Stimulated activated CD4-positive, alpha-beta T cell treated with anti-CD3 and anti-CD28 coated beads, Interleukin-12 subunit alpha, Interleukin-12 subunit beta, amount 100 ng/mL, for 24 hours (primary cell): Measurements from ENCODE around the gene PSMB3.
A peak's percentile ranks its signal among the peaks of the same experiment; 100 is the strongest.
"Not testable (repeated sequence)": the region's sequence is repeated elsewhere in the genome, so short reads cannot be mapped to it uniquely, and the experiment has no call there.

Experiments used
- DNase-seq, 2 experiments: peaks; one replicate each; pipeline ENCODE4 v3.0.0-alpha.2; 2020; ENCODE audit warnings: low read depth in 2 of 2

PSMB3 gene

DNA sequence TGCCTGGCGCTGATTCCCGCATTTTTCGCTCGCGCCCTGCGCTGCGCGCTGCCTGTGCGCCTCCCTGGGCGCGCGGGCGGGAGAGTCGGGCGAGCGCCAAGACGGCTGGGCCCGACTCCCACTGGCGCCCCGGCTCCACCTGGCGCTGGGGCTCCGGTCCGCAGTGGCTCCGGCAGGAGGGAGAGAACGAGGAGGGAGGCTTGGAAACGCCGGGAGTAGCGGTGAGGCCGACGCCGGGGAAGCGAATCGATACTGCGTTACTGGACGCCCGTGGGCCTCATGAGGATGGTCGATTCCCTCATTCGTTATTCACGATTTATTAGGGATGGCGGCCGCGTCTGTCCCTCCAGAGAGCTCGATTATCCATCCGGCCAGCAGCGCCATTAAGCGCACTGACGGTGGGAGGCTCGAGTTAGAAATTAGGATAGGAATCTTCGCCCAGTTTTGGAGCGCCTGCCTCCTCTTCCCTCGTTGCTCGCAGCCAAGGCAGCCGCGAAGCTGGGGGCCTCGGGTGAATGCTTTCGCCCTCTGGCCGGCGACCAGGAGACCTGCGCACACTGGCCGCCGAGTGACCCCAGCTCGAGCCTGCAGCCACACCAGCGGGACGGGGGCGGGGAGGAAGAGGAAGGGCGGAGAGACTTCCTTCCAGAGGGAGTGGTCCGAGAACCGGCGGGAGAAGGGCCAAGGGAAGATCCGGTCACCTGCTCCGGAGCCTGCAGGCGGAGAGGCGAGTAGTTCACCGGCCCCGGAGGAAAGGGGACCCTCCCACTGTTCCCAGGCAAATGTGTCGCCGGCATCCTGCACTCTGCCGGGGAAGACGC, 3.1 kb upstream of the PSMB3 start:
- no peak for DNase-seq

DNA sequence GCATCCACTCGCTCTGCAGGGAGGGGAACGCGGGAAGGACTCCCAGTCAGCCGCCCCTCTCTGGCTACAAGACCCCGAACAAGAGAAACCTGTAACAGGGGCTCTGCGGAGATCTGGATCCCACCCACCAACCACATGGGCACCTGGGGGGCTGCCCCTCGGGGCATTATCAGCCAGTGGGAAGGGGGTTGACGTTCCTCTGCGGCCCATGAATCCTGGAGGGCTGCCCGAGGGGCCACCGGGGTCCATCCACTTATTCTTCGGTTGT, 2.6 kb upstream of the PSMB3 start:
- no peak for DNase-seq

DNA sequence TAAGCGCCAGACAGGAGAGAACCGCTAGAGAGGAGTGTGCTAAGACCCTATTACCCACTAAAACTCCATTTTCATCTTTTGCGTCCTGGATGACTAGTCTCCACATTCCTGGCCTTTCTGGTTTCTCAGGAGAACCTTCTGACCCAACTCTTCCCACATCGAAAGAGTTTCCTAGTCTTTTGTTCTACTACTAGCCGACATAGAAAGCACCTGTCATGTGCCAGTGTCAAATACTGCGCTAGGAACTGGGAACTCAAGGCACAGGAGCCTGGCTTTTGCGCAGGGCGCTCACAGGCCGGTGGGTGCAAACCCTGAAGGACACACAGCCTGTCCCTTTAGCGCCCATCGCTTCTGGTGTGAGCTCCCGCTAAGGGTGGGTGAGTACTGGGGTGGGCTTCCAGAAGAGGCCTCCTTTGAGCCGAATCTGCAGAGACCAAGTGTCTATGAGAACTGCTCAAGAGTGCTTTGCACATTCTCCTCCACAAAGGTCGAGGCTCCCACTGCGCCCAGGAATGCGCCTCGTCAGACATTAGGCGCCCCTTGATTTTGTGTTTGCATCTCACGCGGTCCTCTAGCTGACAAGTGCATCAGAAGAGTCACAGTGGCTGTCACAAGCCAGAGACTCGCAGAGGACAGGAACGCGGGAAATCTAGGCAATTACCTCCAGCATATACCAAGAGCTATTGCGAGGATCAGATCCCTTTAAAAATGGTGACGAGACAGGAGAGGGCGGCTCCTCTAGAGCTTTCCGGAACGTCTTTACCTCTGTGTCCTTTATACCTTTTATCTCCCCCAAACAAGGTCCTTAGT, 2.0 kb upstream of the PSMB3 start:
- no peak for DNase-seq

DNA sequence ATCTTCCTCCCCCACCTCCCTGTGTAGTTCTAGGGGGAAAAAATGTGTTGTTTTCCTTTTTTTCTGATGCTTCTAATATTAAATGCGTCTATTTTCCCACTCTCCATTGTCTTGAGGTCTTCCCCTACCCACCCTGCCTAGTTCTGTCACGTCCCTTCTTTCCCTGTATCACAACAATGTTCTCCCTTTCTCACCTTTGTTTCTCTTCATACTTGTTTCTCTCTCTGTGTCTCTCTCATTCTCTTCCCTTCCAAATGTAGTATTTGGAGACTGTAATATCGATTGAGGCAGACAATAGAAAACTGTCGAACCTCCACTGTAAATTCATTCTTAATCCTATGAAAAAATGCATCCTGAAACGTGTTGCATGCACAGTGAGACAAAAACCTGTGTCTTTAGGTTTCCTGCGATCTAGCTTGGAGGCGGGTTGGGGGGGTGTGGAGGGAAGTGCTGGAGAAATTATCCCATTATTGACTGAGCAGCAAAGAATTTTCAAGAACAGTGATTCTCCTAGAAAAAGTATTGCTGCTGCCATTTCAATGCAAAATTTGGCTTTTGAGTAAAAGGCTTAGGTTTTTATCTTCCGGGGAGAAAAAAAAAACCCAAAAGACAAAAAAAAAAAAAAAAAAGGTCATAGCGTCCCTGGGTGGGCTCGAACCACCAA, 1.3 kb upstream of the PSMB3 start:
- no peak for DNase-seq

DNA sequence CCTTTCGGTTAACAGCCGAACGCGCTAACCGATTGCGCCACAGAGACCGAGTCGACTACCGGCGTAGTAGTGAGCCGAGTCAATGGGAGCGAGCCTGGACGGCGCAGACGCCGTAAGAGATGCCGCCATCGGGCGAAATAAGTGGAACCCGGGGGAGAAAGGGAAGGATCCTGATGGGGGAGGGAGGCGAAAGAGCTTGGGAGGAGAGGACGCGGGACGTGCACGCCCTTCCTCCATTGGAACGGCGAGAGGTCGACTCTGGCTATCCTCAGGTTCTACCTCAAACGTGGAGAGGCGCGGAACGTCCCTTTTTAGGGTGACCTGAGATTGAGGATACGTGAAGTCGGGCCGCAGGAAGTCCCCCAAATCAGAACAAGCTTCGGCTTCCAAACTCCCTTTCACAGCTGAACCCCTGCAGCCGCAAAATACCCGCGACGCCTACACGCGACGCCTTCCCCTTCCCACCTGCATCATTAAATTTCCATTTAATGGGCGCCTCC, 683 bp upstream of the PSMB3 start:
- DNase-seq = peak; percentile 77 to 82

DNA sequence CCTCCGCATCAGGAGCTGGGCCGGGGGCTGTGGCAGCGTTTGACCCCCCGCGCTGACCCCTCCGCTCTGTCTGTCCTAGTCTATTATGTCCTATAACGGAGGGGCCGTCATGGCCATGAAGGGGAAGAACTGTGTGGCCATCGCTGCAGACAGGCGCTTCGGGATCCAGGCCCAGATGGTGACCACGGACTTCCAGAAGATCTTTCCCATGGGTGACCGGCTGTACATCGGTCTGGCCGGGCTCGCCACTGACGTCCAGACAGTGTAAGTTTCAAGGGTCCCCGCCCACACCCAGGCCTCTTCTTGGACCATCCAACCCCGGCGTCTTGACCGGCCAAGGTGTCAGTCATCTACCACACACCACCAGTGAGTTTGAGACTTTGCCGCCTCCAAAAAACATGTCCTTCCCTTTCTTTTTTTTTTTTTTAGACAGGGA, 548 bp downstream of the PSMB3 start:
- DNase-seq = no peak

DNA sequence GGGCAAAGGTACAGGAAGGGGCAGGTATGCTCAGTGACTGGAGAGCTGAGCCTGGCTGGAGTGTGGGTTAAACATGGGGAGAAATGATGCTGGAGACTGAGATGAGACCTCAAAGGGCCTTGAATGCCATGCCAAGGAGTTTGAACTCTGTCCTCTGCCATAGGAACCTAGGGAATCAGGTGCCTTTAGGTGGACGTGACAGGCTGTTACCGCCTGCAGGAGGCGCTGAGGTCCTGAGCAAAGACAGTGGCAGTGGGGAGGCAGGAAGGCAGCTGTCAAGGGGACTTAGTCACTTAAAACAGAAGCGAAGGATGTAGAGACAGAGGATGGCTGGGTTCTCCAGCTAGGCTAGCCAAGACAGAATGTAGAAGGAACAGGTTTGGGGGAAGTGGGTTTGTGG, 9.1 kb downstream of the PSMB3 start:
- no peak for DNase-seq

DNA sequence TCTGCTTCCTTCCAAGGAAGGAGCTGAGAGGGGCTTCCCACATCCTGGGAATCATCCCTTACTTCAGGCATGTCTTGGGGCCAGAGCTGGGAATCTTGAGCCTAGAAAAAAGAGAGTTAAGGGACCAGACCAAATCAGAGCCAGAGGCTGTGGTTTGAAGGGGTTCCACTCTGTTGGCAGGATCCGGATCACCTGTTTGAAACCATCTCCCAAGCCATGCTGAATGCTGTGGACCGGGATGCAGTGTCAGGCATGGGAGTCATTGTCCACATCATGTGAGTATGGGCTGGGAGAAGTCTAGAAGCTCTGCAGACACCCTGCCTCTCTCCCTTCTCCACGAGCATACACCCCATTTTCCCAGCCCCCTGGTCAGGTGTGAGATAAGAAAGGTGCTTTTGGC, 9.7 kb downstream of the PSMB3 start:
- DNase-seq = no peak

DNA sequence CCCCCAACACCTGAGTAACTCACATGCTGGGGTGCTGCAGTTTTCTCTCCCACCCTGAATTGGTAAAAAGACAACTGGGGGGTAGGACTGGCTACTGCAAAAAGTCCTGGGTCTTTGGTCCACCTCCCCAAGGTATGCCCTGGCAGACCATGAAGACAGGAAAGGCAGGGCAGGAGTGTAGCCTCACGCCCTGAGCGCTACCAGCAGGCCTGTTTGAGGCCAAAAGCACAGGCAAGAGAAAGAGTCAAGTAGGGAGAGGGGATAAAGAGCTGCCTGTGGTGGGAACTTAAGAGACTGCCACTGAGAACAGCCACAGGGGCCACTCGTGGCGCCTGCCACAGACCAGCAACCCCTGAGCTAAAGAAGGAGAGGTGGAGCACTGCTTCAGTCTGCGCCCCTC, 13.8 kb downstream of the PSMB3 start:
- DNase-seq = no peak

DNA sequence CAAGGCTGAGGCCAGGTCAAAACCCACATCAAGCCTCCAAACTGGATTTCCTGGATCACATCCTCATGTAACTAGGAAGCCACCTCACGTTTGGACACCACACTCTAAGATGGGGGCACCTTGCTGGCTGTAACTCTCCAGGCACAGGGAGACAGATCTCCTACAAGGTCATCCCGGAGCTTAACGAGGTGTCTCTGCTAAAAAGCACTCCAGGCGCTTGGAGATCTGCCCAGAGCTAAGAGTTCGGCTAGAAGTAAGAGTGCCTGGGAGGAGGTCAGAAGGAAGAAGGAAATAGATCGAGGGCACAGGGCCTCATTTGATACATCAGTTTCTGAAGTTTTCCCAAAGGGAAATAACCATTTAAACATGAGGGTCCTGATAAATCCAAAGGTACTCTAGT, 15.9 kb downstream of the PSMB3 start:
- DNase-seq = no peak

DNA sequence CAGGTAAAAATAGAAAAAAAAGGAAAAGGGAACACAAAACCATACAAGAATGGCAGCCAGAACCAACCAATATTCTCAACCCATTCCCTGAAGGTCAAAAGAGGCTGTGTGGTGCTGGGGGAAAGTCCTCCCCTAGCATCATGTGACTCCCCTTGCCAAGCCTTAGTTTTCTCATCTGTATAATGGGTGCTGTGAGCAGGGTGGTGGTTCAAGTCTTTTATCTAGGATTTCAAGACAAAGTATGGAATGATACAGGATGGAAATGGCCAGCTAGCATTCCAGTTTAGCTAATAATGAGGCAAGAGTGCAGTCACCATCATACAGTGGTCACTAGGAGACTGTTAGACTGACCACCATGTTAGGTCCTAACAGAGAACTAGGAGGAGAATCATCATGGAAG, 20.7 kb downstream of the PSMB3 start:
- DNase-seq = no peak

DNA sequence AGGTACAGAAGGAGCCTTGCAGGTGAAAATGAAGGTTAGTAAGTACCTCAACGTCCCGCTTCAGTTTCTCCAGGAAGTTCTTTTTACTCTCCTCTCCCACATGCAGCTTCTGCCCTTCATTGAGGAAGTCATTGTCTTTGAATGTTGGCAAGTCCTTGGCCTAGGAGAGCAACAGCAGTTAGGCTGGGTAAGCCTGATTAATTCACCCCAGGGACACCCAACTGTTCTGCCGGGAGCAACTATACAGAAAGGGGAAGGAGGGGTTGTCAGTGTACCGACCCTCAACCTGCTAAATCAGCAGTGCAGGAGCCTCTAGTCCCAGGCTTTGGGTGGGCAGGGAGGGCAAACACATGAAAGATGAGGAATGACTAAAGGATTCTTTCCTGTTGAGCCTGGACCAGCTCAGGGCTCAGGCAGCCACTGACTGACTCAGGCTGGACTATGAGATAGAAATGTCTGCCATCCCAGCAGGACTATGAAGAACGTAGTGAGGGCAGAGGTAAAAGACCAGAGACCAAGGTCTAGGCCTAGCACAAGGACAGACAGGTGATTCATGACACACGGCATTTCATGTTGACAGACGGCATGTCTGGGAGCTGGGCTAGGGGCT, 25.2 kb downstream of the PSMB3 start:
- DNase-seq = no peak

DNA sequence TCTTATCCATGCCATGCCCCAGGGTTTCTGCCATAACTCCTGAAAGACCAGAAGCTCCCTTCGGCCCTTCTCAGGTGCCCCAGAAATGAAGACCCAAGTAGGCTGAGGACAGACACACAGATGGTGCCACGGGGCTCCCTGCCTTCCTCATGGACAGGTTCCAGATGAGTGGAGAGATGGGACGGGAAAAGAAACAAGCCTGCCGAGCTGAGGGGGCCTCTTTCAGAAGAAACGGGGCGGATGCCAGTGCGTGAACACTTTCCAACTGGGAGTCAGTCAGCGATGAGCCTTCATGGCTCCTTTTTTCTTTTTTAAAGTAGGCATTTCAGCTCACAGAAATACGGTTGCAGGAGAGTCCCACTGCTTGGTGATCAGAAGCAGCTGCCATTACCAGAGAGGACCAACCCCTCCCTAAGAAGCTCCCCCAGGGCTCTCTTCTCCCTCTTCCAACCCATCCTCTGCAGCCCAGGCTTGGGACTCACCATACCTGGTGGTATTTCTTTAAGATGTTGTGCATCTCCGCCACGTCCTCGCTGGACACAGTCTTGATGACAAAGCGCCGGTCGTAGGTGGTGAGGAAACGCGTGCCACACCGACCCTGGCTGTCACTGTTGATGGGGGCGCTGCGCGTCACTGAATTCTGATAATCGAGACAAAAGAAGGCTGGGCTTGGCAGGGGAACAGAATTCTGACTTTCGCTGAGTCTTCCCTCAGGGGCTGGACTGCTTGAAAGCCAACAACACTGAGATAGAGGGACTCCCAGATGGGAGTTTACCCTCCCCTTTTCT, 27.6 kb downstream of the PSMB3 start:
- no peak for DNase-seq

DNA sequence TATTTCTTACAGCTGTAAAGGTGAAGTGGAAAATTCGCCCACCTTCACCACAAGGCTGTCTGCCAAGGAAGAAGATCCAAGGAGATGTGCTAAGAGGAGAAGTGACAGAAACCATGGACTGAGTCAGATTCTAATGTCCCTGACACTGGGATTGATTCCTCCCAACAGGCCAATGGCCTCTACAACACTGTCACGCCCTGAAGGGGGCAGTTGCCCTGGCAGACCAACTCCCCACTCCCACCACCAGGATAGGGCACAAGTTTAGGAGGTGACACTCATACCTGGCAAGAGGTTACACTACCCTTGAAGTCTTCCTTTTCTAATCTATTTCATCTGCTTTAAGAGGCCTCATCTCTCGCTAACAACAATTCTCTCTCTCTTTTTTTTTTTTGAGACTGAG, 30.7 kb downstream of the PSMB3 start:
- DNase-seq = no peak

DNA sequence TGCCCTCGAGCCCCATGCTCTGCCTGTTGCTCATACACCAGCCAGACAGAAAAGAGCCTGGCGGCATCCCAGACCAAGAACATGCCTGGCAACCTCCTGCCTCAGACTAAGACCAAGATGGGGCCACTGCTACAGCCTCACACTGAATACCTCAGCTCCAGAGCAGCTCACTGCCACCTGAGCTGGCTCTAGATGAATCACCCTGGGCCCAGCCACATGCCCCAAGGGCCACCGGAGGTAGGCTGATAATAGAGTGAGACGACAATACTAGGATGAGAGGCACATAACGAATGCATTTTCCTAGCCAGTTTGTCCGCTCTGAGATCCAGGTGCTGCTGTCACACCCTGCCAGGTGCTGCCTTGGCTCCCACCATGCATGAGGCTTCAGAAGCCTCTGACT, 33.8 kb downstream of the PSMB3 start:
- no peak for DNase-seq

DNA sequence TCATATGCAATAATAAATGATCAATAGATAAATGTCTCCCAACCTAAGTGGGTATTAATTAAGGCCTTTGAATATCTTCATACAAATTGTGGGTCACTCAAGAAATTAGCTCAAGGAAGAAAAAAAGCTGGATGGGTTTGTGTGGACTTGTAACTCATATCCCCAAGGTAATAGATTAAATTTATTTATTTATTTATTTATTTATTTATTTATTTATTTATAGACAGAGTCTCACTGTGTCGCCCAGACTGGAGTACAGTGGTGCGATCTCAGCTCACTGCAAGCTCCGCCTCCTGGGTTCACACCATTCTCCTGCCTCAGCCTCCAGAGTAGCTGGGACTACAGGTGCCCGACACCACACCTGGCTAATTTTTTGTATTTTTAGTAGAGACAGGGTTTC, 35.5 kb downstream of the PSMB3 start:
- DNase-seq = not testable (repeated sequence)

DNA sequence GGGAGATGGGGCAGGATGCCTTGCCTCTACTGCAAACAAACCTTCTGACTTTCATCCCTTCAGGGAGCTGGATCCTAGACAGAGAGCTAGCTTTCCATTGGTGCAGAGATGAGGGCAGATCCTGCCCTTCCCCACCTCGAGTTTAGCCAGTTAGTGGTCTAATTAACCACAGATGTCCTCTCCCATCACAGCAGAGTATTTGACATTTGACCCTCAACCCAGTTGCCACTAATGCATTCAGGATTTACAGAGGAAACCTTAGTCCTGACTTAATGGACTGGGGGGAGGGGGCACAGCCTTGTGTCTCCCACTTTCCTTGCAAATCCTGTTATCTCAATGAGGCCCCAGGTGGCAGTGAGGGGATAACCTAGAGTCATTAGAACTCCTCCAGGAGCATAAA, 36.6 kb downstream of the PSMB3 start:
- DNase-seq = no peak

DNA sequence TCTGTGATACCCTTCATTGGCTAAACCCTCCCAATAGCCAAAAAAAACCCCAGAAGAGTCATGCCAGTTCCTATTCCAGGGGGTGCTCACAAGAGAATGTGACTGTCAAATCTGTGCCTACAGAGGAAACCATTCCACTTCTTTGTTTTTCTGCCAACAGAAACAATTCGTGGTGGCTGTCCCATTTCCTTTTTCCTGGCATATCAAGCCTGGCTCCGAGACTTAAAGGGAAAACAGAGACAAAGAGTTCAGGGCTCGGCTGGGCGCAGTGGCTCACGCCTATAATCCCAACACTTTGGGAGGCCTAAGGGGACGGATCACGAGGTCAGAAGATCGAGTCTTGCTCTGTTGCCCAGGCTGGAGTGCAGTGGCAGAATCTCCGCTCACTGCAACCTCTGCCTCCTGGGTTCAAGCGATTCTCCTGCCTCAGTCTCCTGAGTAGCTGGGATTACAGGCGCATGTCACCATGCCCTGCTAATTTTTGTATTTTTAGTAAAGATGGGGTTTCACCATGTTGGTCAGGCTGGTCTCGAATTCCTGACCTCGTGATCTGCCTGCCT, 37.7 kb downstream of the PSMB3 start:
- not testable (repeated sequence) for DNase-seq

DNA sequence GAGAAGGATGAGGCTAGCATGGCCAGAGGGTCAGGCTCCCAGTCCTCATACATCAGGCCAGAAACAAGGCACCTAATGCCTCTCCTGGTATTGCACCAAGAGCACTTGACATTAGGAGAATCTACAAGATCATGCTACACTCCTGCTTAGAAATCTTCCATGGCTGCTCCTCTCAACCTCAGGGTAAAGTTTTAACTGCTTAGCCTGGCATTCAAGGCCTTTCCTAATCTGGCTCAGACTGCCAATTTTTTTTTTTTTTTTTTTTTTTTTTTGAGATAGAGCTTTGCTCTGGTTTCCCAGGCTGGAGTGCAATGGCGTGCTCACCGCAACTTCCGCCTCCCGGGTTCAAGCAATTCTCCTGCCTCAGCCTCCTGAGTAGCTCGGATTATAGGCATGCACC, 38.6 kb downstream of the PSMB3 start:
- no peak for DNase-seq

DNA sequence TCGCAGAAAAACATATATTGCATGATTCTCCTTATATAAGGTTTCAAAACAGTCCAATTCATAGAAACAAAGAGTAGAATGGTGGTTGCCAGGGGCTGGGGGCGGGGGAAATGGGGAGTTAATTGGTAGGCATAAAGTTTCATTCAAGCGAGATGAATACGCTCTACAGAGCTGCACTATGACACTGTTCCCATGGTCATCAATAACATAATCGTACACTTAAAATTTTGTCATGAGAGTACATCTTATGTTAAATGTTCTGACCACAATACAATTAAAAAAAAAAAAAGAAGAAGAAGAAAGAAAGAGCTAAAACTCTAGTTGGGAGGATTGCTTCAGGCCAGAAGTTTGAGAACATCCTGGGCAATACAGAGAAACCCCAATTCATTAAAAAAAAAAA, 41.7 kb downstream of the PSMB3 start:
- DNase-seq = no peak
